Measurements from ENCODE around the gene BSND.

Gene BSND

GRCh38 chr1:54975356-54976108 lies 23.2 kb upstream of the BSND start:
- no peak for DNase-seq (ENCODE audit: low read depth)

DNA sequence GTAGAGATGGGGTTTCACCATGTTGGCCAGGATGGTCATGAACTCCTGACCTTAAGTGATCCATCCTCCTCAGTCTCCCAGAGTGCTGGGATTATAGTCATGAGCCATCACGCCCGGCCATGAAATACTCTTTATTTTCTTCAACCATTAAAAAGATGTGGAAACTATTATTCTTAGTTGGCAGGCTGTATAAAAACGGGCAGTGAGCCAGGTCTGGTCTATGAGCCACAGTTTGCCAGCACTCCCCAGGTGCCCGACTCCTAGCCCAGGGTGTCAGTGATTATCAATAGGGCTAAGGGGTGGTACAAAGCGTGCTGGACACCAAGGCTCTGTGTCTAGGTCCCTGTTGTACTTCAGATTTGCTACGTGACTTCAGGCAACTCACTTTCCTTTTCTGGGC lies 22.0 kb upstream of the BSND start:
- DNase-seq (ENCODE audit: low read depth), result no peak

- DNase-seq (ENCODE audit: low read depth), result no peak
Observed at GRCh38 chr1:54977533-54978297, 21.0 kb upstream of the BSND start.

DNA sequence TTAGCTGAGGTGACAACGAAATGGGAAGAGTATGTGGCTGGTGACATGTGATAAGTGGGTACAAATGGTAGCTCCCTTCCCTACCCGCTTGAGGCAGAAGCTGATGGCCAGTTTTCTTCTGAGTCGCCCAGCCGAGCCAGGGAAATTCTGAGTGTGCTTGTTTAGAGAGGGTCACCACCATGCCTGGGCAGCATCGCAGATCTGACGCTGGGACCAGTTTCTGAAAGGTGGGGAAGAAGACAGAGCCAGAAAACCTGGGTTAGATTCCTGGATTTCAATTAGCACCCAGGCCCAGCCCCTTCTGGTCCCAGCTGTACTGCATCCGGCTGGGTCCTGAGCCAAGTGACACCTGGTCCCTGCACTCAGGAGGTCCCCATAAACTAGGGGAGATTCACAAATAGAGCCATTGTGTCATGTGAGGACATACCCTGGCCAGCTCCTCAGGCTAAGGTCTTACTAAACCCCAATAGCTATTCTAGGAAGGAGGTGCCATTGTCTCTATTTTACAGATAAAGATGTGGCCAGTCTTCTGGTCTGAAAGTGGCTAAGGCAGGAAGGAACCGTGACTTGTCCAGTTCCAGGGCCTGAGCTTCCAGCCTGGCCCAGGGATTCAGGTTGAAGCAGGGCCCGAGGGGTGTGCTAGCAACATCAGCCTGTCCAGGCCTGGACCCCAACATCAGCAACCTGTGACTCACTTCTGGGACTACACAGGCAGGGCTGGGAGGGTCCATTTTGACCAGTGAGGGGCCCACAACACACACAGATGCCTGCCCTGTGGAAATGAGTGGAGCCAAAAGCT lies 20.0 kb upstream of the BSND start:
- DNase-seq (ENCODE audit: low read depth), result no peak

DNA sequence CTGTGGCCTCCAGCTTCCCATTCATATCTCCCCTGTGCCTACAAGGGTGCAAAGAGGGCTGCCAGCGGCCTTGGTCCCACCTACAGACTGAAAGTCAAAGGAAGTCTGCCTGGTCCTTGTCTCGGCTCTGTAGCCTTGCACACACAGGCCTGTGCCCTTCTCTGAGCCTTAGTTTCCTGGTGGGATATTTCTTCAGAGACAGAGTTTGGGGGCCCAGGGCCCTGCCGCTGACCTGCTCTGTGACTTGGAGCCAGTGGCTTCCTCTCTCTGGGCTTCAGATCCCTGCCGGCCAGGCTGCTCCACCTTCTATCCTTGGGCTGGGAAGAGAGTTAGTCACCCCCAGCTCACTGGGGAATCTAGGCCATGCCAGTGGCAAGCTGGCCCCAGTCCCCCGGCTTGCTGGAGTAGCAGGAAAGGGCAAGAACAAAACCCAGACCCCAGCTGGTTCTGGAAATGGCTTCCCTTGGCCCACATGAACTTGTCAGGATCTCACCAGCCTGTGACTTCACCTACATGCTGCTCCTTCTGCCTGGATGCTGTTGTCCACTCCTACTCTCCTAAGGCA lies 19.3 kb upstream of the BSND start:
- DNase-seq (ENCODE audit: low read depth), result no peak

DNA sequence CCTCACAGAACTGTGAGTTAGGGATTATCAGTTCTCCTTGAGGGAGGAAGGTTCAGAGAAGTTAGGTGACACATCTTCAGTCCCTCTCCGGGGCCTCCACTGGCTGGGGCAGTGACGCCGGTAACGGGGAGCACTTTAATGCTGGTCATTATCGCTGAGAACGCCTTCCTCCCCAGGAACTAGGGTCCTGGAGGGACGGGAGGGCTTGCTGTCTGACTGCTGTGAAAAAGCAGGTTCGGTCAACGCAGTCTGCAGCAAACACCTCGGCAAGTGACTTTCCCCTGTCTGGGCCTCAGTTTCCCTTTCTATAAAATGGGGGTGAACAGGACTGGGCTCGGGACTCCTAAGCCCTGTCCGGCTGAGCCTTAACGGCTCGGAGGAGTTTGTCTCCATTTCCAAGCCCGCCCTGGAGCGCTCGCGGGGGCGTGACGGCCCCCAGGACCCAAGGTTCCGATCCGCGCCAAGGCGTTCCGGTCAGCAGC lies 18.6 kb upstream of the BSND start:
- DNase-seq (ENCODE audit: low read depth), result no peak

DNA sequence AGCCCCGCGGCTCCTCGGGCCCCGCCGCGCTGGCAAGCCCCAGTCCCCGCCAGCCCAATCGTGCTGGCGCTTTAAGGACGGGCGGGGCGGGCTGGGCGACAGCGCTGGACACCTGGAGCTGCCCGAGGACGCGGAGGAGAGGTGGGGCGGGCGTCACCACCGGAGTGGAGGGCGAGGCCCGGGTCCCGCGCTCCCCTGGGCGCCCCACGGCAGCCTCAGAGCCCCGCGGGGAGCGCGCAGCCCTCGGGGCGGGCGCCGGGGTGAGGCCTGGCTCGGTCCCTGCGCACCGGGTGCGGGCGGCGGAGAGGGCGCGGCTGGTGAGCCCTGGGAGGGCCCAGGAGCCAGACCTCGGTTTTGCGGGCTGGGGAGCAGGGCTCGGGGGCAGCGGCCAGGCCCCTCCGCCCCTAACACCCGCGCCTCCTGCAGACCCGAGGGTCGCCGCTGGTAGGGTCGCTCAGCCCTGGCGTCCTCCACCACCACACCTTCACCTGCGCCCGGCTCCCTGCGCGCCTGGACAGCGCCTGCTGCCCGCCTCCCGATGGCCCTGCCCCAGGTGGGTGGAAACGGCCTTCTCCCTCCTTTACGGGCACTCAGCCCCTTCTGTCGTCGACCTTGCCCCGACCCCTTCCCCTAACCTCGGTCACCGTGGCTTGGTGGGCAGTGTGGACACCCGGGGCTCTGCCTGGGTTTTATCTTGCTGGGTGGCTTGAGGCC lies 18.0 kb upstream of the BSND start, which contains the start of gene TMEM61:
Gene TMEM61, plus strand, starts transcription at position 101 of the 714 bp plus-strand sequence. Its CDS starts 438 bp downstream, at position 539.
- no peak for DNase-seq (ENCODE audit: low read depth)

DNA sequence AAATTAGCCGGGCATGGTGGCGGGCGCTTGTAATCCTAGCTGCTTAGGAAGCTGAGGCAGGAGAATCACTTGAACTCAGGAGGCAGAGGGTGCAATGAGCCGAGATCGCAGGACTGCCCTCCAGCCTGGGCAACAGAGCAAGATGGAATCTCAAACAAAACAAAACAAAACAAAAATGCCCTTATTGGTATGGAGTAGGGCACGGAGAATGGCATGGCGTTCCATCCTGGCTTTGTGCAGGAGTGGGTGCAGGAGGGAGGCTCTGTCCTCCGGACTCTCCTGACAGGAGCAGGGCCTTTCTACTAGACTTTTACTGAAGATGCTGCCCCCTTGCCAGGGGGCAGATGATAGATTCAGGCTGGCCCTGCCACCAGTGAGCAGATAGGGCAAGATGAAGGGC lies 17.3 kb upstream of the BSND start:
- no peak for DNase-seq (ENCODE audit: low read depth)

DNA sequence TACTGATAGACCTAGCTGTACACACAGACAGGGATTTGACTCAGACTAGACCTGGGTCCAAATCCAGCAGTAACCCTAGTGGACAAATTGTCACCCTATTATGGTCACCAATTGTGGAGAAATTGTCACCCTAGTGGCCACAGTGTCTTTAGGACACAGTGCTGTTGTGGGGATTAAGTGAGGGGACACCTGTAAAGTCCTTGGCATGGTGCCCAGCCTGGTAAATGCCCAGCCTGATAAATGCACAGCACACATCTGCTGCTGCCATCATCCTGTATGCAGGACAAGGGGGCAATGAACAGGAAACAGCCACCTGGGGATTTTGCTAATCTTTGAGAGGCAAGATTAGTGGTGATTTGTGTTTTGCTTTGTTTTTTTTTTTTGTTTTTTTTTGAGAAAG lies 16.0 kb upstream of the BSND start:
- DNase-seq (ENCODE audit: low read depth), result no peak

GRCh38 chr1:54984131-54984842 lies 14.4 kb upstream of the BSND start:
- no peak for DNase-seq (ENCODE audit: low read depth)

- no peak for DNase-seq (ENCODE audit: low read depth)
Observed at GRCh38 chr1:54985556-54985955, 13.2 kb upstream of the BSND start.

DNA sequence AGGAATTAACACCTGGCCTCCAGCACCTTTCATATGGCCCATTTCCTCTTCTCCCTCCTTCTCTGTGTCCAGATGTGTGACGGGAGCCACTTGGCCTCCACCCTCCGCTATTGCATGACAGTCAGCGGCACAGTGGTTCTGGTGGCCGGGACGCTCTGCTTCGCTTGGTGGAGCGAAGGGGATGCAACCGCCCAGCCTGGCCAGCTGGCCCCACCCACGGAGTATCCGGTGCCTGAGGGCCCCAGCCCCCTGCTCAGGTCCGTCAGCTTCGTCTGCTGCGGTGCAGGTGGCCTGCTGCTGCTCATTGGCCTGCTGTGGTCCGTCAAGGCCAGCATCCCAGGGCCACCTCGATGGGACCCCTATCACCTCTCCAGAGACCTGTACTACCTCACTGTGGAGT lies 12.7 kb upstream of the BSND start:
- no peak for DNase-seq (ENCODE audit: low read depth)

DNA sequence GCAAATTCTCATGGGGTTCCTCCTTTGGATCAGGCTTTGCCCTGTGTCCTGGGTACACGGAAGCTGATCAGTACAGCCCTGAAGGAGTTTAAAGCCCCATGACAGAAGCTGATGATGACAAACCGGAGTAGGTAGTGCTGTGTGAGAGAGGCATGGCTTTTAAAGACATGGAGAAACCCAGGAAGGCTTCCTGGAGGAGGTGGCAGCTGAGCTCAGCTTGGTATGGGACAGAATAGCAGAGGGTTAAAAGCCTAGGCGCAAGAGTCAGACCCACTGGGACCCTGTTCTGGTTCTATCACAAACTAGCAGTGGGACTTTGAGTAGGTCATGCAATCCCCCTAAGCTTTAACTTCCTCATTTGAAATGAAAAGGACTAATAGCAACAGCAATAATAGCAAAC lies 12.2 kb upstream of the BSND start:
- no peak for DNase-seq (ENCODE audit: low read depth)

GRCh38 chr1:54987427-54987826 lies 11.3 kb upstream of the BSND start:
- DNase-seq (ENCODE audit: low read depth), result no peak

DNA sequence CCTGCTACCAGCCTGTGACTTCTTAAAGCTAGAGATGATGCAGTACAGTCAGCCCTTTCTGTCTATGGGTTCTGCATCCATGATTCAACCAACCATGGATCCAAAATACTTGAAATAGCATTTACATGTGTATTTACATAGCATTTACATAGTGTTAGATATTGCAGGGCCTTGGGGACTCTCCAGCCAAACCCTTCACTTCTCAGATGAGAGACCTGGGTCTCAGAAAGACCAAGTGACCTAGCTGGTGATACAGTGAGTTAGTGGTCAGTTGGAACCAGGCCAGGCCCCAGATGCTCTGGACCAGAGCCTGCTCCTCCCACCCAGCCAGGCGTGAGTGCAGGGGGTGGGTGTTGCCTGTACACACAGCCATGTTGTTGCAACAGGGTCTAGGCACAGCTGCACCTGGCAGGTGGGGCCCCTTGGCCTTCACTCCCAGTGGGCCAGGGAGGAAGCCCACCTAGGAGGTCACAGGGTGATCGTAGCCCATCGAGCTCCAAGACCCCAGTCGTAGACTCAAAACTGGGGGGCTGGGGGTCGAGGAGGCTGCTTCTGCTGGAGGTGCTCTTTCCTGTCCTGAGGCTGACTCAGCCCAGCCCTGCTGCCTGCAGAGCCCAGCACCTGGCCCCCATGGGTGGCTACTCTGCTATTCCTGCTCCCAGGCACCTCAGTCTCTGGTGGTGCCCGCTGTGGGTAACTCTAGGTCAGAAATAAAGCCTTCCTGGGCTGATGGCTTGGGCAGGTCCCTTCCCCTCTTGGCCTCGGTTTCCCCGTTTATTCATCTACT lies 10.6 kb upstream of the BSND start:
- DNase-seq (ENCODE audit: low read depth), result no peak

DNA sequence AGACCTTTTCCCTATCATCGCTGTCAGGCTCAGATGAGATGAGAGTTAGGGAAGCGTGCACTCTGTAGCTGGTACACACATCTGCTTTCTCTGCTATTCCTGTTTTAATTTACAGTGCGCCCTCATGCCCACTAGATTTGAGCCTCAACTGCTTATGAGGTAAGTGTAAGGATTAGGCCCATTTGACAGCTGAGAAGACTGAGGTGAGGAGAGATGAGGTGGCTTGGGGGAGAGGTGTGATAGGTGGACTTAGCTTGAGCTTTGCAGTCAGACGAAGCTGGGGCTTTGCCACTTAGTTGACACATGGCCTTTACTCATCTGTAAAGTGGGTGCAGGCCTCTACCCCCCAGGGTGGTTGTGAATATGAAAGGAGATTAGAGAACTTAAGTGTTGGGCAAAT lies 9.8 kb upstream of the BSND start:
- no peak for DNase-seq (ENCODE audit: low read depth)

GRCh38 chr1:54989473-54989872 lies 9.3 kb upstream of the BSND start:
- no peak for DNase-seq (ENCODE audit: low read depth)

DNA sequence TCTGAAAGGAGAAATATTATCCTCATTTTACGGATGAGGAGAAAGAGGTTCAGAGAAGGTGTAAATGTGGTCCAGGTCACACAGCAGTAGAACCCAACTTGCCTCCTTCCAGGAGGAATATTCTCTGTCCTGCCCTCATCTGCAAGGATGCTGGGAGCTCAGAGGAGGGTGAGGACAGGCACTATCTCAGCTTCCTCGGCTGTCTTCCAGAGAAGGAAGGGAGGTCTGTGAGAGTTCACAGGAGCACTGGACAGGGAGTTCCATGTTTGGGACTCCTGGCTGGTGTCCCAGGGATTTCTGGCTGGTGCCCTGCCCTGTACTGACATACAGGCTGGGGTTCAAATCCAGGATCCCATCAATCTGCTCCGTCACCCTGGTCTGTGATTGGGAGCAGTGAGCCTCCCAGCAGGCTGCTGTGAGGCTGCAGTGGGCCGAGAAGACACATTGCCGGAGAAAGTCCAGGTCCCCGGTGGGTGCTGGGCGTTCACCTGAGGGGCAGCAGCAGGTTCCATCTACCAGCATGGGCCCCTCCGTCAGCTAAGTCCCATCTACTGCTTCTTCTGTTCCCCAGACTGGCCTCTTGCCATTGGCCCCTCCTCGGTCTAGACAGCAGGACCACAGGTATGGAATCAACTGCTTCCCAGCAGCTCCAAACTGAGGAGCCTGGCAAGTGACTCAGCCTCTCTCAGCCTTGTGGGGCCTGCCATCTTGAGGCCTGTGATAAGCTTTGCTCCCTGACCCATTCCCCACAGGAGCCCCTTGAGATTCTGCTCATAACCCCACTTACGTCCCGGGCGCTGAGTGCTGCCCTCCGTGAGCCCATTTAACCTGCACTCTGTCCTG lies 8.5 kb upstream of the BSND start:
- DNase-seq (ENCODE audit: low read depth), result no peak

- DNase-seq (ENCODE audit: low read depth), result no peak
Observed at GRCh38 chr1:54990916-54991315, 7.8 kb upstream of the BSND start.
